ENCODE measurements around the gene COLEC12.

The COLEC12 gene

GRCh38 chr18:390741-391478 is 109.6 kb downstream of the COLEC12 start:
- Histone ChIP-seq H3K9ac (ENCODE audit: insufficient read length) (no peak overlapping the region), H3K27ac (no peak overlapping the region), H3K36me3 (ENCODE audit: insufficient read depth, low read length) (no peaks in the 10 kb centered on the region), H3K9me3 (ENCODE audit: low read depth, low read length) (no peaks in the 10 kb centered on the region), H3K4me3 (no peak overlapping the region)
- TF ChIP-seq EZH2 (IDR thresholded peaks at IDR 0.05) (no peak), FOXP2 (optimal IDR thresholded peaks at IDR 0.05; ENCODE audit: control extremely low read depth, extremely low read length, insufficient read depth) (no peak), POLR2AphosphoS5 (IDR thresholded peaks at IDR 0.05; ENCODE audit: borderline replicate concordance, low read depth, low read length) (no peak)
- DNase-seq (ENCODE audit: low read depth, low spot score) = no peak

DNA sequence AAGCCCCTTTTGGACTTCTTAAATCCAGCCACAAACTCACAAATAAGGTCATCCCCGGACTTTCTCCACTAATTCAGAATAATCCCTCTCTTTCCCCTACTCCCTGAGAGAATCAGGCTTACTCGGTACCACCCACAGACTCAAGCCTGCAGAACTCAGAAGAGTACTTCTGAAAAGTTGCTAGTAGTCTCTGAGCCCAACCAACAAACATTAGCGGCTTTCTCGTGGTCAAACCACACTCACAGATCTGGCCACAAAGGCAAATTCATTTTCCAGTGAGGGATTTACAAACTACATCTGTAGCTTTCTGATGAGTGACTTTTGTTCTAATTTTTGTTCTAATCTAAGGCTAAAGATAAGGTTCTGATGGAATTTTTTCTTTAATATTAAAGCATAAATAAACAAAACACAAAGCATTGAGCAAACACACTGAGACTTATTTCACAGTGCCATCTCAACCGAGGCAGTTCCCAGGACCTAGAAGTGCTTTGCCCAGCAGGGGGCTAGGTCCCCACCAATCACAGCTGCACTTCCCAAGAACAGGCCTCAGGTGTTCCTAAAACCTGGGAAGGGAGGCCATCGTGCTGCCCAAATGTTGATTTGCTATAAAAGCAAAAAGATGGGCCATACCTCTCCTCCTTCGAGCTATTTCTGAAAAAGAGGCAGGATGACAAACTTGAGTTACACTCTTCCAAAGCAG is 110.7 kb downstream of the COLEC12 start:
- TF ChIP-seq EZH2 (IDR thresholded peaks at IDR 0.05) = no peak
- no peak for TF ChIP-seq POLR2AphosphoS5 (IDR thresholded peaks at IDR 0.05; ENCODE audit: borderline replicate concordance, low read depth, low read length)
- TF ChIP-seq FOXP2 (optimal IDR thresholded peaks at IDR 0.05; ENCODE audit: control extremely low read depth, extremely low read length, insufficient read depth) = no peak
- Histone ChIP-seq H3K4me3 (no peak overlapping the region), H3K36me3 (ENCODE audit: insufficient read depth, low read length) (no peaks in the 10 kb centered on the region), H3K27ac (no peak overlapping the region), H3K9ac (ENCODE audit: insufficient read length) (no peak overlapping the region), H3K9me3 (ENCODE audit: low read depth, low read length) (no peaks in the 10 kb centered on the region)
- DNase-seq (ENCODE audit: low read depth, low spot score) = no peak

DNA sequence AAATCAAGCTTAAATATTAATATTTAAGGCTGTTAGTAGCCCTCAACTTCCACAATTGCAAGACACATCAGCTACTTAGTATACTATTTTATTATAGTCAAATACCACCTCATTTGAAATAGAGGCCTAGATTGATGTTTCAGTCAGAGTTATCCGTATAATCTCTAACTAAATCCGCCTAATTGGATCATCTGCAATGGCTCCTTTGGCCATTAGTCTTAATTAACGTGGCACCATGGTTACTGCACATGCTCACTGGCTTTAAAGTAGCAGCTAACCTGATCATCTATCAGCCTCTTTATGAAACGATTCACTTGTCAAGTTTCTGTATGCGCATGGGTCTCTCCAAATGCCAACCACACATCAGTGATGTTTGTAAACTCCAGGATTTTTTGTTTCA is 112.3 kb downstream of the COLEC12 start:
- Histone ChIP-seq H3K36me3 (ENCODE audit: insufficient read depth, low read length) (no peaks in the 10 kb centered on the region), H3K9ac (ENCODE audit: insufficient read length) (no peak overlapping the region), H3K4me3 (no peak overlapping the region), H3K9me3 (ENCODE audit: low read depth, low read length) (no peaks in the 10 kb centered on the region), H3K27ac (no peak overlapping the region)
- no peak for TF ChIP-seq POLR2AphosphoS5 (IDR thresholded peaks at IDR 0.05; ENCODE audit: borderline replicate concordance, low read depth, low read length)
- no peak for TF ChIP-seq FOXP2 (optimal IDR thresholded peaks at IDR 0.05; ENCODE audit: control extremely low read depth, extremely low read length, insufficient read depth)
- no peak for DNase-seq (ENCODE audit: low read depth, low spot score)

DNA sequence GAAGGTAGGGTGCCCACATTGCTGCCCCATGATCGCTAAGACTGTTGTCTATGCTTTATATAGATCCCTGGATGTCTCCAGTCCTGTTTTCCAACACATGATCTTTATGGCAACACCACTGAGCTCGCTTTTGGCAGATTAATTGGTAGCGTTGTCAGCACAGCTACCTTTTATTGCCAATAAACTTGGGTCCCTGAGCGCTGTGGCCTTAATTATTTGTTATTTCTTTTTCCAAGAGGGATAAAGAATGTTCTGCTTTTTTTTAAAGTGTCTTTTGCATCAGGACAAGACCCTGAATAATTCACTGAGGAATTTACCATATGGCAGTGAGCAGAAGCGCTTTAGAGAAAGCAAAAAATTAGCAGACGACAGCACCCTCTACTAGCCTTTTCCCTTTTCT is 113.5 kb downstream of the COLEC12 start:
- Histone ChIP-seq H3K36me3 (ENCODE audit: insufficient read depth, low read length) (no peaks in the 10 kb centered on the region), H3K9ac (ENCODE audit: insufficient read length) (no peak overlapping the region), H3K4me3 (no peak overlapping the region), H3K9me3 (ENCODE audit: low read depth, low read length) (no peaks in the 10 kb centered on the region), H3K27ac (peak overlapping the region; percentile 21; the same call in 1 of the 2 replicates)
- TF ChIP-seq POLR2AphosphoS5 (IDR thresholded peaks at IDR 0.05; ENCODE audit: borderline replicate concordance, low read depth, low read length) (no peak), EZH2 (IDR thresholded peaks at IDR 0.05) (no peak), FOXP2 (optimal IDR thresholded peaks at IDR 0.05; ENCODE audit: control extremely low read depth, extremely low read length, insufficient read depth) (no peak)
- DNase-seq (ENCODE audit: low read depth, low spot score) = no peak

DNA sequence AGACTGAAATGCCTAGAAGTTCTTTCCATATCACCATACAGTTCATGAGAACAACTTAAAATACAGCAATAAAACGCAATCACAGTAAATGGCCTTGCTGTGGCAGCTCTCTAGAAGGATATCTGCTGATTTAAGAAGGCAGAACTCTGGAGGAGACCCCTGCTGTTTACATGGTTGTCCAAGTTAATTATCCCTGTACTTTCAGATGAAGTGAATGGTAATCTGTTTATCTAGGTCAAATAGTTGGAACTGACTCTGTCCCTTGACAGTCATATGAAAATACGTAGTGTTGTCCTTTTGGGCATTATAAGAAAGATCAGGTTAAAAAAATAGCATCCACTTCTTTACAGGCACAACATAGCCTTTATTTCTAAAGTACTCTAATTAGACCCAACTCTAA is 115.6 kb downstream of the COLEC12 start:
- no peaks in the 10 kb centered on the region for H3K36me3 ChIP-seq (ENCODE audit: insufficient read depth, low read length)
- H3K27ac ChIP-seq = no peak overlapping the region
- H3K4me3 ChIP-seq = no peak overlapping the region
- H3K9ac ChIP-seq (ENCODE audit: insufficient read length) = no peak overlapping the region
- TF ChIP-seq POLR2AphosphoS5 (IDR thresholded peaks at IDR 0.05; ENCODE audit: borderline replicate concordance, low read depth, low read length) (no peak), FOXP2 (optimal IDR thresholded peaks at IDR 0.05; ENCODE audit: control extremely low read depth, extremely low read length, insufficient read depth) (no peak), EZH2 (IDR thresholded peaks at IDR 0.05) (no peak)
- DNase-seq (ENCODE audit: low read depth, low spot score) = no peak
- H3K9me3 ChIP-seq (ENCODE audit: low read depth, low read length) = no peaks in the 10 kb centered on the region

DNA sequence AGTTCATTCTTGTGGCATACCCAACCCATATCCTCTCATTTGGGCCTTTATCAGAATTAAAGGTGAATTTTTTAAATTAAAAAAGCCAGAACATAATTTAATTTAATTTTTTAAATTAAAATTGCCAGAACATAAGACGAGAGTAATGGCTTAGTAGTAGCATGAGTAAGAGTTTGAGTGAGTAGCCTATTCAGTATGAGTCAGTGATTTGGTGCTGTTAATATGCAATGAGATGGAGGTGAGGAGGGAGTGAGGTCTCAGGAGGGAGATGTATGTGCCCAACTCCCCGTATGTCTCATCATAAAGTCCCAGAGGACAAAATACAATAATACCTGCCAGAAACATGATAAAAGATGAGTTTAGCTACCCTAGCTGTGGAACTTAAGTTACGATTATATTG is 117.4 kb downstream of the COLEC12 start:
- Histone ChIP-seq H3K9me3 (ENCODE audit: low read depth, low read length) (no peaks in the 10 kb centered on the region), H3K4me3 (no peak overlapping the region), H3K36me3 (ENCODE audit: insufficient read depth, low read length) (no peaks in the 10 kb centered on the region), H3K27ac (no peak overlapping the region), H3K9ac (ENCODE audit: insufficient read length) (no peak overlapping the region)
- no peak for DNase-seq (ENCODE audit: low read depth, low spot score)
- TF ChIP-seq POLR2AphosphoS5 (IDR thresholded peaks at IDR 0.05; ENCODE audit: borderline replicate concordance, low read depth, low read length) (no peak), EZH2 (IDR thresholded peaks at IDR 0.05) (no peak), FOXP2 (optimal IDR thresholded peaks at IDR 0.05; ENCODE audit: control extremely low read depth, extremely low read length, insufficient read depth) (no peak)

DNA sequence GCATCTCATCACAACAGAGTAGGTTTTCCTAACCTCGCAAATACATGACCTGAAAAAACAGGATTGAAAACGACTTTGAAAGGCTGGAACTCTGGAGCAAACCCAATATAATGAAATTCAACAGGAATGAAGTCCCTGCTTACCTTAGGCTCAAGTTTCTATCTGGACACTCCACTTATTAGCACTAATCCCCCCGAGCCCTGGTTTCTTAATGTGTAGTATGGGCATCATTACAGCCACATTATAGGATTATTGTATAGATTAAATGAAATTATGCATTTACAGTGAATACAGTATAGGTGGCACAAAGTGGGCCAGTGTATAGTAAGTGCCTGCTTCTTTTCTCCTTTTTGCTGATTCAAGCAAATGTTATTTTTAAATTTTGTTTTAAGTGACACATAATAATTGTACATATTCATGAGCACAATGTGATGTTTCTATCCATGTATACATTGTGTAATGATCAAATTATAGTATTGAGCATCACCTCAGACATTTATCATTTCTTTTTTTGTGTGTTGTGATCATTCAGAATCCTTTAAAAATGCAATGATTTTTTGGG is 118.0 kb downstream of the COLEC12 start:
- Histone ChIP-seq H3K4me3 (no peak overlapping the region), H3K9ac (ENCODE audit: insufficient read length) (no peak overlapping the region), H3K36me3 (ENCODE audit: insufficient read depth, low read length) (no peaks in the 10 kb centered on the region), H3K27ac (no peak overlapping the region), H3K9me3 (ENCODE audit: low read depth, low read length) (no peaks in the 10 kb centered on the region)
- TF ChIP-seq EZH2 (IDR thresholded peaks at IDR 0.05) (no peak), FOXP2 (optimal IDR thresholded peaks at IDR 0.05; ENCODE audit: control extremely low read depth, extremely low read length, insufficient read depth) (no peak), POLR2AphosphoS5 (IDR thresholded peaks at IDR 0.05; ENCODE audit: borderline replicate concordance, low read depth, low read length) (no peak)
- no peak for DNase-seq (ENCODE audit: low read depth, low spot score)

- DNase-seq (ENCODE audit: low read depth, low spot score) = no peak
- Histone ChIP-seq H3K27ac (no peak overlapping the region), H3K36me3 (ENCODE audit: insufficient read depth, low read length) (no peaks in the 10 kb centered on the region), H3K9me3 (ENCODE audit: low read depth, low read length) (no peaks in the 10 kb centered on the region), H3K9ac (ENCODE audit: insufficient read length) (no peak overlapping the region), H3K4me3 (no peak overlapping the region)
- TF ChIP-seq FOXP2 (optimal IDR thresholded peaks at IDR 0.05; ENCODE audit: control extremely low read depth, extremely low read length, insufficient read depth) = no peak
- no peak for TF ChIP-seq EZH2 (IDR thresholded peaks at IDR 0.05)
- no peak for TF ChIP-seq POLR2AphosphoS5 (IDR thresholded peaks at IDR 0.05; ENCODE audit: borderline replicate concordance, low read depth, low read length)
Measured at GRCh38 chr18:379681-380330, 120.7 kb downstream of the COLEC12 start.
